ENCODE data around the gene HUNK.
"Not testable (repeated sequence)": the region's sequence is repeated elsewhere in the genome, so short reads cannot be mapped to it uniquely, and the experiment has no call there.

HUNK gene

GRCh38 chr21:31921079-31921478 is 48.3 kb downstream of the HUNK start:
- DNase-seq (ENCODE audit: low spot score): no peak

- no peak for DNase-seq (ENCODE audit: low spot score)
These were observed 50.1 kb downstream of the HUNK start for GRCh38 chr21:31922881-31923280.

DNA sequence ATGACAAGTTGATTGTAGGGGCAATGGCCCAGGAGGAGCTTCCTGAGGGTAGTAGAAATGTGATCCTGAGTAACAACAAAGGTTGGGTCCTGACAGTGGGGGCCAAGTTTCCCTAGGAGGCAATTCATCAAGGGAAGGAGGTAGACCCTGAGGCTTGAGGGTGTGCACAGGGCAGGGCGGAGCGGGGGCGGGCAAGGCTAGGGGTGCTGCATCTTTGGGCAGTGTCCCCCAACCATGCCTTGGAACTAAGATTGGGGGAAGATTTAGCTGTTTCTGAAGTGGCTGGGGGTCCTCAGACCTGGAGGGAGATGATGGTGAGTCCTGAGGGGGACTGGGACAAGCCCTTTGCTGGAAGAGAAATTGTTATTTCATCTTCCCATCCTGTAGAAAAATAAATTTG is 50.9 kb downstream of the HUNK start:
- no peak for DNase-seq (ENCODE audit: low spot score)

- DNase-seq (ENCODE audit: low spot score): no peak
These were observed 51.7 kb downstream of the HUNK start for GRCh38 chr21:31924548-31924947.

GRCh38 chr21:31926498-31926897 is 53.7 kb downstream of the HUNK start:
- no peak for DNase-seq (ENCODE audit: low spot score)

DNA sequence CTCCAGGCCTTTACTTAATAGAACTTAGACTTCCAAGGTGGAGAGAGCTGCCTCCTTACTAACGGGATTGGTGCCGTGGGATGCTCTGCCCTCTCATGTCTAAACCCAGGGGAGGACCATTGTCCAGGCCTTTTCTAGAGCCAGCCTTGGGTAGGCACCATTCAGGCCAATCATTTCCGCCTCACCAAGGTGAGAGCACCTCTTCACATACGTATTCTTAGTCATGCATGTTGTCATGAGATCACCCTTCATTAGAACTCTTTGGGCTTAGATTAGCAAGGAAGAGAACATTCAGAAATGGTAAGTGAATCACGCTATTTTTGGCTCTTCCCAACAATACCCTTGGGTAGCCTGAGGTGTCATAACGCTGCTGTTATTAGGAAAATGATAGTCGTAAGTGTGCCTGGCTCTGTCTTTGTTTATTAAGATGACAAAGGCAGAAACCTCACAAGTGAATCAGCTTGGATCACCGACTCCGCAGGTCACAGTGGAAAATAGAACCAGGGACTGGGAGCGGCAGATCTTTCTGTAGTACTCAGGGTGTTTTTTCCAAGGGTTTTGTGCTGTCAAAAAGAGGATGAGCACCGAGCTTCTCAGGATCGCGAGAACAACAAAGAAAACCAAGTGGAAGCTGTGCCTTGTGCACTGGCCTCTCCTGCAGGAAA is 55.0 kb downstream of the HUNK start:
- no peak for DNase-seq (ENCODE audit: low spot score)

GRCh38 chr21:31928656-31929055 is 55.8 kb downstream of the HUNK start:
- DNase-seq (ENCODE audit: low spot score): no peak

GRCh38 chr21:31929548-31929947 is 56.7 kb downstream of the HUNK start:
- DNase-seq (ENCODE audit: low spot score): no peak

- no peak for DNase-seq (ENCODE audit: low spot score)
These were observed 57.2 kb downstream of the HUNK start for GRCh38 chr21:31930001-31930400.

DNA sequence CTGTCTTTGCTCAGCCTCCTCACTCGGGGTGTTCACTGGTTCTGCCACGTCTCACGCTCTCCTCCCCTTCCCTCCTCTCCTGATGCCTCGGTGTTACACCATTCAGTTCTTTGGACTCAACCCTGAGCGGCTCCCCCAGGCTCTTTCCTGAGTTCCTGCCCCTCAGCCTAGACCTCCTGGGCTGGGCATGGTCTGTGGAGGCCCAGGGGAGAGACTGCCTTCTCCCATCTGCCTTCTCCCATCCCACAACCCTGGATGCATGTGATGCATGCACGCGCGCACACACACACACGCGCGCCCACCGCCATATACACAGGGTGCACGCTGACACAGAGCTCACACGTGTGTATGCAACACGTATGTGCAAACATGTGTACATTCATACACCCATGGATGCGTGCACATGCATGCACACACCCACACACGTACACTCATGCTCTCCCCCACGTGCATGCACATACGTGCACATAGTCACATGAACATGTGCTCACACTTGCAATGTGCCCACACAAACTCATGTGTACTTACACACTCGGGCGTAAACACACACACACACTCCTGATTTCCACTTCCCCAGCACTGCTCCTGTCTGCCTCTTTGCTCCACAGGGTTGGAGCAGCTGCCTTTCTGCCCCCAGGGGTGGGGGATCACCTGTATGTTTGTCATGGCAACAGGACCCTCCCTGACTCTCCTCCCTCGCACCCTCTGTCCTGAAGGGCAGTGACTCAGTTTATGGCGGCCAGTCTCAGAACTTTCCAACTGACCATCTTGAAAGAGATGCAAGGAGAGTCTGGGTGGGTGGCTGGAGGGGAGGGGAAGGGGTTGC is 59.0 kb downstream of the HUNK start:
- DNase-seq (ENCODE audit: low spot score): no peak

- no peak for DNase-seq (ENCODE audit: low spot score)
These were observed 59.6 kb downstream of the HUNK start for GRCh38 chr21:31932470-31932764.

DNA sequence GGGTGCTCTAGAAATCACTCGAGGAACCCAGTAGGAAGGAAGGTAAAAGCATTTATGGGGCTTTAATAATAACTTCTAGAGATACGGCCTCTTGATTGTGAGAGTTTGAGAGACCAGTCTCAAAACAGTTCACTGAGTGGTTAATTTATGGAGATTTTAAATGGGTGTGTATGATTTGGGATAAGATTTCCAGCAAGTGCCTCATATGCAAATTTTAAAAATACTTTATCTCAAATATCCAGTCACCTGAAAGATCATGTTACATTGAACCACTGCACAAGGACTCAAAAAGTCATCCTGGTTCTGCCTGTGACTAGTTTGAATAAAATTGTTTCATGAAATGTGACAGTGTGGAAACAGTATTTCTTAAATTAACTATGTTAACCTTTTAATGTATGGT is 64.5 kb downstream of the HUNK start:
- DNase-seq (ENCODE audit: low spot score): no peak

DNA sequence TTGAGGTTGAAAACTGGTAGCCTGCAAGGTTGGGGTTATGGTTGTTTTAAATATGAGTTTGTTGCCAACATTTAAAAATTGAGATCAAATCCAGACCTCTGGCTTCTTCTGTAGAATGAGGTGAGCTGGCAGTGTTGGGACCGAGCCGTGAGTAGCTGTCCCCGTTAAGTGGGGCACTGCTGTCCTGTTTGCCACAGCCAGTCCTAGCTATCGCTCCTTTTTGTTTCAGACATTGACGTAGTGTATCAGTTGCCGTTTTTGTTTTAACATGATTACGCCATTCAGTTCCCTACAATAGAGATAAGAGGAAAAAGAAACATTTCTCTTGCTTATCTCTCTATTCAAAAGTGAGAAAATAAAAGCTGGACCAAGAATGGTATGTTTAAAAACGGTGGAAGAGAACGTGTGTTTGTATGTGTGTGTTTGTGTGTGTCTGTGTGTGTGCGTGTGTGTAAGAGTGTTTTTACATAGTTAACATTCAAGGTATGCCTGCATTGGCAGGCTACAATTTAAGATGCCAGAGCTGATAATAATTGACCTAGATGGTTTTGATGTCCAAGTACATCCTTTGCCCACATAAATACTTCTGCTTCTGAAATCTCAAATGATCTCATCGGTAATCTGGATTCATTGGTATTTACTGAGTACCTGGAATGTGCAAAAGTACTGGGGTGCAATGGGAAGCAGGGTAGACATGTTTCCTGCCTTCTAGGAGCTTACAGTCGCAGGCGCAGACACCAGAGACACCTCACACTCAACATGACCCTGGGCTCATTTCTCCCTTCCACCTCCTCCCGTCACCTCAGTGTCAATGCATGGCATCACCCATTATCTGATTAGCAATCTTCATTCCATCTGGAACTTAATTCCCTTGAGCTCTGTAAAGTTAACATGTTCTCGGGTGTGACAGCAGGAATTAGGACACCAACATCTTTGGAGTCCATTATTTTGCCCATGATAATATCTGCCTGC is 65.8 kb downstream of the HUNK start:
- no peak for DNase-seq (ENCODE audit: low spot score)

GRCh38 chr21:31941694-31942093 is 68.9 kb downstream of the HUNK start:
- no peak for DNase-seq (ENCODE audit: low spot score)

- DNase-seq (ENCODE audit: low spot score): no peak
These were observed 70.7 kb downstream of the HUNK start for GRCh38 chr21:31943561-31943960.

DNA sequence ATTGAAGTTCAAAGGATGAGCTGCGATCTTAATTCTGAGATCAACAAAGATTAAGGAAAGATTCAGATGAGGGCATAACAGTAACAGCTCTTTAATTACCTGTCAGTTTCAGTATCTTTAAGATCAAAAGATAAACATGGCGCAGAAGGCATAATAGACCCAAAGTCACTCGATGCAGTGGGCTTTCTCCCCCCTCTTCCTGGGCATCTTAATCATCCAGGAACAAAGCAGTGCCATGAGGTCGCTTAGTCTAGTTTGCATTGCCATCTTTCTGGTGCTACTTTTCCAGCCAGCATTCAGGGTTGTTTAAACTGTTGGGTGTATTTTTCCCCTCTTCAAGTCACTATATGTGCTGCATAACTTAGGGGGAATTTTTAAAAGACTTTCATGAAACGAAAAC is 72.3 kb downstream of the HUNK start:
- no peak for DNase-seq (ENCODE audit: low spot score)

DNA sequence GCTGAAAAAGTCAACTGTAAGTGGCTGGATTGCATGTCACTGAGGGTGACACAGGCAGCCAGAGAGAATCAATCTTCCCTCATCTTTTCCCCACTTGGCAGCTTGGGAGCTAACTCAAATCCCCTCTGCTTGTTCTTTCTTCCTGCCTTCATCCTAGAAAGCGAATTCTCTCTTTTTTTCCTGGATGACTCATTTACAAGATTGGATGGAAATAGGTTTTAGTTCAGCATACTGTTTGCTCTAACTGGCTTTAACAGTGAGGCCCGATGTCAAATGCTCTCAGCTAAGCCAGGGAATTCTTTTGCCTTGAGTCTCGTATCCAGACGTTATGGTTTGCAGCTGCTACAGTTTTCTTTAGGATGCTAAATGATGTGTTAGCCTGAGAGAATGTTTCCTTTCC is 72.7 kb downstream of the HUNK start:
- no peak for DNase-seq (ENCODE audit: low spot score)

- no peak for DNase-seq (ENCODE audit: low spot score)
These were observed 73.4 kb downstream of the HUNK start for GRCh38 chr21:31946231-31946630.

DNA sequence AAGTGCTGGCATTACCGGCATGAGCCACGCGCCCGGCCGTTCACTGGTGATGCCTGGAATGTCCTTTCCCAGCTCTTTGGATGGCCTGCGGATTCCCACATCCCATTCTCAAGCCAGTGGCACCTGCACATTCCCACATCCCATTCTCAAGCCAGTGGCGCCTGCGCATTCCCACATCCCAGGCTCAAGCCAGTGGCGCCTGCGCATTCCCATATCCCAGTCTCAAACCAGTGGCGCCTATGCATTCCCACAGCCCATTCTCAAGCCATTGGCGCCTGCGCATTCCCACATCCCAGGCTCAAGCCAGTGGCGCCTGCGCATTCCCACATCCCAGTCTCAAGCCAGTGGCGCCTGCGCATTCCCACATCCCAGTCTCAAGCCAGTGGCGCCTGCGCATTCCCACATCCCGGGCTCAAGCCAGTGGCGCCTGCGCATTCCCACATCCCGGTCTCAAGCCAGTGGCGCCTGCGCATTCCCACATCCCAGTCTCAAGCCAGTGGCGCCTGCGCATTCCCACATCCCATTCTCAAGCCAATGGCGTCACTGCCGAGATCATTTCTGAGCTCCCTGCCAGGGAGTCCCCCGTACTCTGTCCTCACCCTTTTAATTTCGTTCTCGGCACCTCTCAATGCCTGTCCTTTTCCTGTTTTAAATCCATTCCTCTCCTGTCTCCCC is 74.2 kb downstream of the HUNK start:
- not testable (repeated sequence) for DNase-seq (ENCODE audit: low spot score)

DNA sequence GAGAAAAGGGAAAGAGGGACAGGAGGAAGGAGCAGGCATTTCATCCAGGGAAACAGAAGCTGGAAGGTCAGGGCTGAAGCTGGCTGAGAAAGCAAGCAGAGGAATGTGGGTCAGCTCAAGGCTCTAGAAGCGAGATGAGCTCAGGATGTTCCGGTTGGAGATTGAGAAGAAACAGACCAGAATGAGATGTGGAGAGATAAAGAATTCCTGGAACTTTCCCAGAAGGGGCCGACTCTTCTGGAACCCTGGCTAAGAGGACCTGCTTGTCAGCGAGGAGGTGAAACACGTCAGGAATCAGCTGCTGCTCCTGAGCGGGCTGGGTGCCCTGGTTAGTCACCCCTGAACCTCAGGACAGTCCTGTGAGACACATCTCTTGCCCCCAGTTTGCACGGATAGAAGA is 75.9 kb downstream of the HUNK start:
- DNase-seq (ENCODE audit: low spot score): no peak

GRCh38 chr21:31952828-31953227 is 80.0 kb downstream of the HUNK start:
- DNase-seq (ENCODE audit: low spot score): no peak

GRCh38 chr21:31957631-31958030 is 84.8 kb downstream of the HUNK start:
- DNase-seq (ENCODE audit: low spot score): no peak
